Stimulated activated CD4-positive, alpha-beta T cell treated with anti-CD3 and anti-CD28 coated beads, Interleukin-4, amount 100 ng/mL, for 4 hours (primary cell): ENCODE data around the gene ZBTB5.
A peak's percentile ranks its signal among the peaks of the same experiment; 100 is the strongest.

Experiments used
- DNase-seq, 2 experiments: peaks; one replicate each; pipeline ENCODE4 v3.0.0-alpha.2; 2020

The ZBTB5 gene

GRCh38 chr9:37422289-37423104 lies 42.8 kb downstream of the ZBTB5 start, which contains the start of gene GRHPR:
Gene GRHPR (plus strand): TSS chr9:37422696. CDS start chr9:37422751, 55 bp downstream.
- DNase-seq, result peak; percentile 88 to 91

- DNase-seq, result no peak
Measured at GRCh38 chr9:37421914-37422288, 43.3 kb downstream of the ZBTB5 start.

GRCh38 chr9:37420271-37421215 lies 44.7 kb downstream of the ZBTB5 start:
- DNase-seq, result no peak

- no peak for DNase-seq
Measured at GRCh38 chr9:37419204-37419603, 46.0 kb downstream of the ZBTB5 start.

- DNase-seq, result no peak
Measured at GRCh38 chr9:37417857-37418618, 47.2 kb downstream of the ZBTB5 start.

- no peak for DNase-seq
Measured at GRCh38 chr9:37417252-37417803, 47.9 kb downstream of the ZBTB5 start.

GRCh38 chr9:37415011-37415719 lies 50.1 kb downstream of the ZBTB5 start:
- DNase-seq, result peak; percentile 66 to 67

- DNase-seq, result no peak
Measured at GRCh38 chr9:37414503-37414943, 50.7 kb downstream of the ZBTB5 start.

- DNase-seq, result no peak
Measured at GRCh38 chr9:37413311-37413710, 51.9 kb downstream of the ZBTB5 start.

- DNase-seq, result no peak
Measured at GRCh38 chr9:37412431-37413151, 52.7 kb downstream of the ZBTB5 start.

- DNase-seq, result no peak
Measured at GRCh38 chr9:37410969-37411785, 54.1 kb downstream of the ZBTB5 start.

- DNase-seq, result no peak
Measured at GRCh38 chr9:37410354-37410861, 54.8 kb downstream of the ZBTB5 start.

GRCh38 chr9:37408933-37409710 lies 56.1 kb downstream of the ZBTB5 start:
- peak; percentile 43 to 53 for DNase-seq

- DNase-seq, result no peak
Measured at GRCh38 chr9:37407468-37407867, 57.8 kb downstream of the ZBTB5 start.

GRCh38 chr9:37406603-37407401 lies 58.4 kb downstream of the ZBTB5 start:
- no peak for DNase-seq

- DNase-seq, result no peak
Measured at GRCh38 chr9:37405764-37406380, 59.4 kb downstream of the ZBTB5 start.

GRCh38 chr9:37405350-37405749 lies 59.9 kb downstream of the ZBTB5 start:
- DNase-seq, result no peak

- no peak for DNase-seq
Measured at GRCh38 chr9:37404590-37404989, 60.7 kb downstream of the ZBTB5 start.
